Tibial nerve (tissue), 4 donors: Measurements from ENCODE around the gene TMEM98. TPM values are rescaled to one million over a fixed set of nuclear protein-coding genes. Genes with fewer than 3 reads are reported as not detected.
"Not testable (repeated sequence)": the region's sequence is repeated elsewhere in the genome, so short reads cannot be mapped to it uniquely, and the experiment has no call there.

ENCODE experiments used
- DNase-seq, 2 donors: peaks; one replicate each; pipeline ENCODE4 v3.0.0-alpha.2; 2019; ENCODE audit warnings: low spot score in 2 of 2
- H3K27ac ChIP-seq, 4 donors: fragments of 200-600 bp; sonication (generic) in 3 of 4; one replicate each; pipeline ENCODE4 v1.5.1; 2017 to 2019; ENCODE audit warnings: mild to moderate bottlenecking in 1 of 4
- H3K27me3 ChIP-seq, 2 donors: fragments of 200-600 bp; sonication (generic) in 1 of 2; one replicate each; pipeline versions ENCODE4 v1.5.1 to v1.6.0; 2017 to 2019
- H3K36me3 ChIP-seq, 3 donors: fragments of 200-600 bp; sonication (generic); one replicate each; pipeline ENCODE4 v1.5.1; 2018 to 2019
- H3K4me1 ChIP-seq, 4 donors: fragments of 200-600 bp; sonication (generic) in 3 of 4; one replicate each; pipeline ENCODE4 v1.5.1; 2017 to 2019
- H3K4me3 ChIP-seq, 4 donors: fragments of 200-600 bp; sonication (generic) in 3 of 4; one replicate each; pipeline ENCODE4 v1.5.1; 2017 to 2019; ENCODE audit warnings: mild to moderate bottlenecking in 1 of 4, moderate library complexity in 1 of 4
- H3K9me3 ChIP-seq, 4 donors: fragments of 200-600 bp; sonication (generic) in 3 of 4; one replicate each; pipeline ENCODE4 v1.5.1; 2017 to 2019
- CTCF ChIP-seq, 5 experiments: fragments of 200-600 bp in 3 of 5; fragments of 450-650 bp in 2 of 5; sonication (generic) in 3 of 5; IDR thresholded peaks; one replicate each; pipeline ENCODE4 v1.5.1; 2016 to 2019; ENCODE audit warnings: antibody characterized with exemption in 5 of 5, mild to moderate bottlenecking in 3 of 5, moderate library complexity in 2 of 5
- EP300 ChIP-seq, 2 donors: sonication (generic); formaldehyde crosslinking; IDR thresholded peaks; one replicate each; pipeline ENCODE4 v1.6.1; 2017; ENCODE audit warnings: antibody characterized with exemption in 2 of 2, mild to moderate bottlenecking in 1 of 2
- POLR2A ChIP-seq, 2 donors: fragments of 450-650 bp; IDR thresholded peaks; one replicate each; pipeline ENCODE4 v1.6.1; 2017; ENCODE audit warnings: antibody characterized with exemption in 2 of 2, mild to moderate bottlenecking in 2 of 2, moderate library complexity in 2 of 2
- WGBS, 2 donors: methylation state at CpG; one replicate each; pipeline ENCODE4 v1.1.5; 2018; 5-methylcytosine and 5-hydroxymethylcytosine counted together
- total RNA-seq, 4 donors: library from RNA; depleted of rRNA; stranded (reverse); fragments of >200 nt; gene quantifications; one replicate each; pipeline ENCODE4 v1.1.0, GENCODE V29; 2016

The TMEM98 gene
- total RNA-seq, 4 donors from 2014 or later, result 170 to 198 (median 183) TPM

GRCh38 chr17:32956240-32956970 lies 28.5 kb downstream of the TMEM98 start:
- TF ChIP-seq CTCF (IDR thresholded peaks at IDR 0.05), result no peak
- TF ChIP-seq POLR2A (IDR thresholded peaks at IDR 0.05), result no peak
- no peak for TF ChIP-seq EP300 (IDR thresholded peaks at IDR 0.05)
- H3K36me3 ChIP-seq, result no peaks in the 10 kb centered on the region

GRCh38 chr17:32958418-32958817 lies 30.5 kb downstream of the TMEM98 start:
- H3K36me3 ChIP-seq, result no peaks in the 10 kb centered on the region
- H3K4me1 ChIP-seq, result no peaks in the 10 kb centered on the region
- TF ChIP-seq EP300 (IDR thresholded peaks at IDR 0.05), result no peak
- no peak for TF ChIP-seq CTCF (IDR thresholded peaks at IDR 0.05)
- TF ChIP-seq POLR2A (IDR thresholded peaks at IDR 0.05), result no peak
- 24% methylated on average over 2 of the region's 2 CpGs for WGBS, 2 donors
- no peaks in the 10 kb centered on the region for H3K27me3 ChIP-seq
- H3K9me3 ChIP-seq, result no peaks in the 10 kb centered on the region
- H3K4me3 ChIP-seq, result no peak overlapping the region
- no peak overlapping the region for H3K27ac ChIP-seq
- no peak for DNase-seq

More at GRCh38 chr17:32956240-32956970, 28.5 kb downstream of the TMEM98 start:
- DNase-seq, result no peak
- no peak overlapping the region for H3K4me3 ChIP-seq
- no peaks in the 10 kb centered on the region for H3K27me3 ChIP-seq
- H3K27ac ChIP-seq, result no peak overlapping the region
- 50 to 56% methylated on average over 5 of the region's 5 CpGs for WGBS, 2 donors
- H3K4me1 ChIP-seq, result no peaks in the 10 kb centered on the region
- no peaks in the 10 kb centered on the region for H3K9me3 ChIP-seq

GRCh38 chr17:32960815-32961214 lies 32.9 kb downstream of the TMEM98 start:
- no peaks in the 10 kb centered on the region for H3K36me3 ChIP-seq
- H3K27me3 ChIP-seq, result no peaks in the 10 kb centered on the region
- 68 to 75% methylated on average over 2 of the region's 2 CpGs for WGBS, 2 donors
- no peak overlapping the region for H3K27ac ChIP-seq
- H3K4me3 ChIP-seq, result no peak overlapping the region
- DNase-seq, result no peak
- H3K9me3 ChIP-seq, result no peaks in the 10 kb centered on the region
- TF ChIP-seq POLR2A (IDR thresholded peaks at IDR 0.05) (no peak), EP300 (IDR thresholded peaks at IDR 0.05) (no peak), CTCF (IDR thresholded peaks at IDR 0.05) (no peak)
- no peaks in the 10 kb centered on the region for H3K4me1 ChIP-seq

- no peak for TF ChIP-seq CTCF (IDR thresholded peaks at IDR 0.05)
- TF ChIP-seq EP300 (IDR thresholded peaks at IDR 0.05), result no peak
- TF ChIP-seq POLR2A (IDR thresholded peaks at IDR 0.05), result no peak
- no peaks in the 10 kb centered on the region for H3K36me3 ChIP-seq
Measured at GRCh38 chr17:32962320-32962711, 34.4 kb downstream of the TMEM98 start.

GRCh38 chr17:32964541-32964940 lies 36.6 kb downstream of the TMEM98 start:
- DNase-seq, result no peak
- 80 to 83% methylated on average over 11 of the region's 11 CpGs for WGBS, 2 donors
- H3K36me3 ChIP-seq, result no peaks in the 10 kb centered on the region

More at GRCh38 chr17:32962320-32962711, 34.4 kb downstream of the TMEM98 start:
- Histone ChIP-seq H3K4me3 (no peak overlapping the region), H3K4me1 (no peaks in the 10 kb centered on the region), H3K27me3 (no peaks in the 10 kb centered on the region), H3K9me3 (no peaks in the 10 kb centered on the region), H3K27ac (no peak overlapping the region)
- WGBS, 2 donors, result 25 to 45% methylated on average over 3 of the region's 3 CpGs
- no peak for DNase-seq

GRCh38 chr17:32969231-32969630 lies 41.3 kb downstream of the TMEM98 start:
- 89% methylated on average over 4 of the region's 4 CpGs for WGBS, 2 donors
- H3K4me1 ChIP-seq, H3K4me3 ChIP-seq, H3K36me3 ChIP-seq, H3K27ac ChIP-seq, DNase-seq, H3K27me3 ChIP-seq, H3K9me3 ChIP-seq: not testable (repeated sequence)

More at GRCh38 chr17:32964541-32964940, 36.6 kb downstream of the TMEM98 start:
- Histone ChIP-seq H3K27ac (no peak overlapping the region), H3K4me3 (no peak overlapping the region), H3K4me1 (no peaks in the 10 kb centered on the region), H3K9me3 (no peaks in the 10 kb centered on the region), H3K27me3 (no peaks in the 10 kb centered on the region)
- TF ChIP-seq CTCF (IDR thresholded peaks at IDR 0.05) (no peak), POLR2A (IDR thresholded peaks at IDR 0.05) (no peak), EP300 (IDR thresholded peaks at IDR 0.05) (no peak)
